CD14-positive monocyte (primary cell): ENCODE data around the gene TMEM178B. TPM values are rescaled to one million over a fixed set of nuclear protein-coding genes. Genes with fewer than 3 reads are reported as not detected.
A peak's percentile ranks its signal among the peaks of the same experiment; 100 is the strongest.

Source experiments
- DNase-seq, 3 donors: peaks; one replicate each; pipeline ENCODE4 v3.0.0-alpha.2; 2011 to 2022
- H2AFZ ChIP-seq: 2 replicates; pipeline ENCODE4 v1.6.0; 2012; ENCODE audit warnings: mild to moderate bottlenecking, low read depth, low read length, inconsistent platforms; ENCODE audit not compliant: insufficient read depth, poor library complexity, severe bottlenecking
- H3K27ac ChIP-seq, 2 donors: 1 replicate in 1 of 2; 2 replicates in 1 of 2; pipeline ENCODE4 v1.5.1; 2012 to 2013; ENCODE audit warnings: low read length in 2 of 2, control low read depth in 1 of 2, inconsistent platforms in 1 of 2, low read depth in 1 of 2, mild to moderate bottlenecking in 1 of 2
- H3K27me3 ChIP-seq, 2 donors: one replicate each; pipeline versions ENCODE4 v1.6.0 to v1.6.1; 2011 to 2013; ENCODE audit warnings: low read length in 2 of 2; ENCODE audit not compliant: control insufficient read depth in 2 of 2, insufficient read depth in 2 of 2
- H3K36me3 ChIP-seq, 2 donors: replicated peaks in 1 of 2; 1 replicate in 1 of 2; 2 replicates in 1 of 2; pipeline versions ENCODE4 v1.5.1 to v1.6.1; 2012 to 2013; ENCODE audit warnings: low read length in 2 of 2, control low read depth in 1 of 2, inconsistent platforms in 1 of 2, mild to moderate bottlenecking in 1 of 2; ENCODE audit not compliant: insufficient read depth in 2 of 2, control insufficient read depth in 1 of 2
- H3K4me1 ChIP-seq, 2 donors: 1 replicate in 1 of 2; 2 replicates in 1 of 2; pipeline versions ENCODE4 v1.5.1 to v1.6.1; 2012 to 2013; ENCODE audit warnings: low read length in 2 of 2, control low read depth in 1 of 2, inconsistent platforms in 1 of 2, mild to moderate bottlenecking in 1 of 2, moderate library complexity in 1 of 2; ENCODE audit not compliant: insufficient read depth in 2 of 2, control insufficient read depth in 1 of 2
- H3K4me2 ChIP-seq: replicated peaks from 2 replicates; pipeline ENCODE3; 2012; ENCODE audit warnings: low read length, moderate library complexity, mild to moderate bottlenecking; ENCODE audit not compliant: poor library complexity, severe bottlenecking; ENCODE audit errors: extremely low read depth
- H3K4me3 ChIP-seq, 3 experiments: fragments of 200-600 bp in 1 of 3; sonication (generic) in 1 of 3; replicated peaks in 1 of 3; 1 replicate in 2 of 3; 2 replicates in 1 of 3; pipeline ENCODE4 v1.5.1; 2011 to 2013; ENCODE audit warnings: low read length in 3 of 3, mild to moderate bottlenecking in 3 of 3, control low read depth in 2 of 3, low read depth in 2 of 3, inconsistent platforms in 1 of 3, moderate library complexity in 1 of 3
- H3K79me2 ChIP-seq: 2 replicates; pipeline ENCODE4 v1.6.0; 2012; ENCODE audit warnings: mild to moderate bottlenecking, control low read depth, inconsistent platforms, low read length, moderate library complexity; ENCODE audit not compliant: insufficient read depth
- H3K9ac ChIP-seq: 2 replicates; pipeline ENCODE4 v1.6.0; 2017; ENCODE audit warnings: low read length, mild to moderate bottlenecking; ENCODE audit not compliant: insufficient read depth, poor library complexity, severe bottlenecking
- H3K9me3 ChIP-seq, 2 donors: replicated peaks in 1 of 2; 1 replicate in 1 of 2; 2 replicates in 1 of 2; pipeline versions ENCODE4 v1.5.1 to v1.6.1; 2012 to 2013; ENCODE audit warnings: low read length in 2 of 2, control low read depth in 1 of 2; ENCODE audit not compliant: control insufficient read depth in 1 of 2, insufficient read depth in 1 of 2
- H4K20me1 ChIP-seq: 2 replicates; pipeline ENCODE4 v1.6.0; 2012; ENCODE audit warnings: mild to moderate bottlenecking, low read length, control low read depth, moderate library complexity; ENCODE audit not compliant: insufficient read depth
- H3K27ac Mint-ChIP-seq, 7 donors: one replicate each; pipeline ENCODE4 v1.8.0; 2020; ENCODE audit warnings: mild to moderate bottlenecking in 7 of 7, mixed read lengths in 7 of 7, moderate library complexity in 6 of 7, inconsistent platforms in 2 of 7
- H3K27me3 Mint-ChIP-seq, 3 donors: one replicate each; pipeline ENCODE4 v1.8.0; 2021 to 2022; ENCODE audit warnings: low read depth in 3 of 3, mild to moderate bottlenecking in 3 of 3, mixed read lengths in 3 of 3, moderate library complexity in 3 of 3, inconsistent platforms in 1 of 3
- H3K36me3 Mint-ChIP-seq, 2 donors: one replicate each; pipeline ENCODE4 v1.8.0; 2020; ENCODE audit warnings: mixed read lengths in 2 of 2, inconsistent platforms in 1 of 2, mild to moderate bottlenecking in 1 of 2
- H3K4me1 Mint-ChIP-seq: one replicate; pipeline ENCODE4 v1.8.0; 2020; ENCODE audit warnings: mild to moderate bottlenecking, mixed read lengths
- H3K4me3 Mint-ChIP-seq, 2 donors: one replicate each; pipeline ENCODE4 v1.8.0; 2020; ENCODE audit warnings: mild to moderate bottlenecking in 2 of 2, mixed read lengths in 2 of 2, moderate library complexity in 1 of 2
- H3K9me3 Mint-ChIP-seq, 7 donors: one replicate each; pipeline ENCODE4 v1.8.0; 2020 to 2022; ENCODE audit warnings: mixed read lengths in 7 of 7, mild to moderate bottlenecking in 6 of 7, moderate library complexity in 6 of 7, inconsistent platforms in 2 of 7
- WGBS: methylation state at CpG from one replicate; pipeline ENCODE4 v1.1.5; 2013; ENCODE audit warnings: missing lambda C conversion rate; ENCODE audit not compliant: insufficient coverage; 5-methylcytosine and 5-hydroxymethylcytosine counted together
- intact Hi-C, 2 donors: fragments of 100-400 bp; cut with micrococcal nuclease; formaldehyde crosslinking; loops; one replicate each; pipeline versions ENCODE4 v1.15.0 to v1.15.1; 2023
- polyA plus RNA-seq, 3 donors: library from polyadenylated mRNA; depleted of rRNA in 1 of 3; unstranded in 2 of 3; stranded (reverse) in 1 of 3; fragments of 300-500 nt in 2 of 3; fragments of >200 nt in 1 of 3; fragmentation: Illumina TruSeq in 2 of 3; gene quantifications; 1 replicate in 2 of 3; 2 replicates in 1 of 3; pipeline ENCODE4 v1.2.3, GENCODE V29; 2012 to 2021
- TF ChIP-seq, protein P1 (sequence below): fragments of 200-600 bp; IDR thresholded peaks from one replicate; pipeline ENCODE4 v1.8.0; 2022; ENCODE audit warnings: antibody characterized with exemption, mild to moderate bottlenecking

TMEM178B gene
- polyA plus RNA-seq, 3 donors, result not detected

GRCh38 chr7:141213226-141213625 is 139.4 kb downstream of the TMEM178B start:
- intact Hi-C loops, result no loop called here
- Histone ChIP-seq H2AFZ (no peak overlapping the region), H4K20me1 (no peaks in the 10 kb centered on the region), H3K36me3 (no peaks in the 10 kb centered on the region), H3K4me3 (no peak overlapping the region), H3K27me3 (no peaks in the 10 kb centered on the region), H3K9me3 (no peaks in the 10 kb centered on the region), H3K4me1 (no peaks in the 10 kb centered on the region), H3K27ac (no peak overlapping the region), H3K79me2 (no peaks in the 10 kb centered on the region), H3K4me2 (no peak overlapping the region), H3K9ac (no peak overlapping the region)
- Mint-ChIP-seq H3K9me3 (peaks cover 0 to 5% (median 0%) of the 10 kb centered on the region in 7 donors), H3K4me3 (no peak overlapping the region), H3K27ac (no peak overlapping the region), H3K4me1 (no peaks in the 10 kb centered on the region), H3K36me3 (no peaks in the 10 kb centered on the region), H3K27me3 (peaks cover 3 to 6% (median 4%) of the 10 kb centered on the region in 3 donors)
- no peak for DNase-seq
- TF ChIP-seq, protein P1, sequence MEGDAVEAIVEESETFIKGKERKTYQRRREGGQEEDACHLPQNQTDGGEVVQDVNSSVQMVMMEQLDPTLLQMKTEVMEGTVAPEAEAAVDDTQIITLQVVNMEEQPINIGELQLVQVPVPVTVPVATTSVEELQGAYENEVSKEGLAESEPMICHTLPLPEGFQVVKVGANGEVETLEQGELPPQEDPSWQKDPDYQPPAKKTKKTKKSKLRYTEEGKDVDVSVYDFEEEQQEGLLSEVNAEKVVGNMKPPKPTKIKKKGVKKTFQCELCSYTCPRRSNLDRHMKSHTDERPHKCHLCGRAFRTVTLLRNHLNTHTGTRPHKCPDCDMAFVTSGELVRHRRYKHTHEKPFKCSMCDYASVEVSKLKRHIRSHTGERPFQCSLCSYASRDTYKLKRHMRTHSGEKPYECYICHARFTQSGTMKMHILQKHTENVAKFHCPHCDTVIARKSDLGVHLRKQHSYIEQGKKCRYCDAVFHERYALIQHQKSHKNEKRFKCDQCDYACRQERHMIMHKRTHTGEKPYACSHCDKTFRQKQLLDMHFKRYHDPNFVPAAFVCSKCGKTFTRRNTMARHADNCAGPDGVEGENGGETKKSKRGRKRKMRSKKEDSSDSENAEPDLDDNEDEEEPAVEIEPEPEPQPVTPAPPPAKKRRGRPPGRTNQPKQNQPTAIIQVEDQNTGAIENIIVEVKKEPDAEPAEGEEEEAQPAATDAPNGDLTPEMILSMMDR, result no peak
- WGBS, result 89% methylated on average over 2 of the region's 2 CpGs

GRCh38 chr7:141217938-141218337 is 144.1 kb downstream of the TMEM178B start:
- Mint-ChIP-seq H3K36me3 (no peaks in the 10 kb centered on the region), H3K27ac (peak overlapping the region in 1 of 7 donors; percentile 18), H3K4me1 (no peaks in the 10 kb centered on the region), H3K4me3 (peak overlapping the region in 1 of 2 donors; percentile 38), H3K27me3 (peaks cover 0 to 7% (median 2%) of the 10 kb centered on the region in 3 donors), H3K9me3 (no peaks in the 10 kb centered on the region)
- H3K79me2 ChIP-seq, result no peaks in the 10 kb centered on the region
- H4K20me1 ChIP-seq, result no peaks in the 10 kb centered on the region
- H3K9me3 ChIP-seq, result no peaks in the 10 kb centered on the region
- TF ChIP-seq, protein P1, result no peak
- no peaks in the 10 kb centered on the region for H3K27me3 ChIP-seq
- WGBS, result 77% methylated on average over 5 of the region's 7 CpGs
- no peak overlapping the region for H3K9ac ChIP-seq
- DNase-seq, result no peak
- no peak overlapping the region for H3K4me3 ChIP-seq
- no peaks in the 10 kb centered on the region for H3K4me1 ChIP-seq
- H3K36me3 ChIP-seq, result no peaks in the 10 kb centered on the region
- intact Hi-C loops, result no loop called here
- no peak overlapping the region for H3K4me2 ChIP-seq
- no peak overlapping the region for H2AFZ ChIP-seq
- no peak overlapping the region for H3K27ac ChIP-seq
